ENCODE data around the gene RFX1. TPM values are rescaled to one million over a fixed set of nuclear protein-coding genes. Genes with fewer than 3 reads are reported as not detected.

The RFX1 gene
- total and polyA plus RNA-seq, 9 of the 15 experiments (the other 6 are each of a cell fraction or from before 2014, with no cell fraction given): 0.14 to 19.3 (median 1.2) TPM

GRCh38 chr19:14033946-14034345 lies 27.8 kb upstream of the RFX1 start (continued):
- peak; percentile 54 to 73; a peak in 3 of 4 replicates for TF ChIP-seq RCOR1 (IDR thresholded peaks at IDR 0.05; ENCODE audit: borderline replicate concordance in 1 of 2, low read depth in 2 of 2, low read length in 2 of 2)
- TF ChIP-seq ZFP91 (CRISPR knock-in tag; IDR thresholded peaks at IDR 0.05): no peak
- peak; percentile 68; the same call in 1 of the 2 replicates for TF ChIP-seq ADNP (tag; IDR thresholded peaks at IDR 0.05)
- TF ChIP-seq BRD9 (IDR thresholded peaks at IDR 0.05; ENCODE audit: low read depth, partially characterized antibody): peak; percentile 65
- no peak for TF ChIP-seq ZNF253 (CRISPR knock-in tag; conservative IDR thresholded peaks at IDR 0.05)
- TF ChIP-seq ZNF830 (CRISPR knock-in tag; IDR thresholded peaks at IDR 0.05): no peak
- TF ChIP-seq RUNX1 (IDR thresholded peaks at IDR 0.05; ENCODE audit: low read depth): no peak
- peak; percentile 89 for TF ChIP-seq ZFP36 (IDR thresholded peaks at IDR 0.05; ENCODE audit: low read depth, low read length, partially characterized antibody)
- TF ChIP-seq RBM25 (IDR thresholded peaks at IDR 0.05; ENCODE audit: low read depth, low read length, severe bottlenecking): peak; percentile 99
- no peak for TF ChIP-seq FOXJ3 (CRISPR knock-in tag; IDR thresholded peaks at IDR 0.05)
- TF ChIP-seq PTBP1 (IDR thresholded peaks at IDR 0.05; ENCODE audit: low read depth, low read length): no peak
- TF ChIP-seq ZNF778 (CRISPR knock-in tag; IDR thresholded peaks at IDR 0.05): no peak
- TF ChIP-seq HDAC2 (IDR thresholded peaks at IDR 0.05): peak; percentile 90
- peak; percentile 29 for TF ChIP-seq DACH1 (IDR thresholded peaks at IDR 0.05; ENCODE audit: partially characterized antibody)
- TF ChIP-seq HNRNPH1 (optimal IDR thresholded peaks at IDR 0.05; ENCODE audit: low read depth, low read length): no peak
- TF ChIP-seq PHF20 (IDR thresholded peaks at IDR 0.05; ENCODE audit: partially characterized antibody): peak; percentile 46
- peak; percentile 74; the same call in 1 of the 2 replicates for TF ChIP-seq HDGF (IDR thresholded peaks at IDR 0.05)
- TF ChIP-seq KLF1 (tag; IDR thresholded peaks at IDR 0.05): no peak
- TF ChIP-seq HNRNPL (IDR thresholded peaks at IDR 0.05; ENCODE audit: low read depth, low read length): no peak
- TF ChIP-seq ZNF3 (CRISPR knock-in tag; IDR thresholded peaks at IDR 0.05): no peak
- peak; percentile 26 for TF ChIP-seq CHD4 (IDR thresholded peaks at IDR 0.05; ENCODE audit: insufficient read depth, insufficient replicate concordance, low read depth, low read length, poor library complexity, severe bottlenecking)
- 0 out of 3 replicates have a peak, but pooled peaks of 1 of the 2 experiments have one; percentile 42 for TF ChIP-seq CBX3 (IDR thresholded peaks at IDR 0.05; ENCODE audit: borderline replicate concordance in 1 of 2, low read length in 2 of 2)
- TF ChIP-seq PYGO2 (tag; IDR thresholded peaks at IDR 0.05): no peak
- peak; percentile 99 for TF ChIP-seq BCOR (IDR thresholded peaks at IDR 0.05)
- TF ChIP-seq ZNF124 (CRISPR knock-in tag; IDR thresholded peaks at IDR 0.05): no peak
- TF ChIP-seq CBX1 (IDR thresholded peaks at IDR 0.05; ENCODE audit: low read depth): peak; percentile 52; the same call in 1 of the 2 replicates
- TF ChIP-seq KDM1A (IDR thresholded peaks at IDR 0.05): peak; percentile 89 to 94
- no peak for TF ChIP-seq MED1 (CRISPR knock-in tag; IDR thresholded peaks at IDR 0.05; ENCODE audit: borderline replicate concordance)
